Activated T-cell treated with anti-CD3 and anti-CD28 coated beads for 48 hours (primary cell): ENCODE measurements around the gene MS4A4E.
"Not testable (repeated sequence)": the region's sequence is repeated elsewhere in the genome, so short reads cannot be mapped to it uniquely, and the experiment has no call there.

Source experiments
- DNase-seq: peaks from one replicate; pipeline ENCODE4 v3.0.0-alpha.2; 2020; ENCODE audit warnings: low read depth

MS4A4E gene

GRCh38 chr11:60170566-60170965 lies 72.4 kb downstream of the MS4A4E start:
- DNase-seq: no peak

GRCh38 chr11:60169264-60169915 lies 73.5 kb downstream of the MS4A4E start:
- DNase-seq: no peak

- DNase-seq: no peak
These were observed 74.6 kb downstream of the MS4A4E start for GRCh38 chr11:60168306-60168705.

GRCh38 chr11:60165951-60166350 lies 77.0 kb downstream of the MS4A4E start:
- DNase-seq: no peak

- DNase-seq: no peak
These were observed 77.4 kb downstream of the MS4A4E start for GRCh38 chr11:60165538-60165937.

GRCh38 chr11:60164550-60165075 lies 78.3 kb downstream of the MS4A4E start:
- DNase-seq: no peak

GRCh38 chr11:60161766-60162165 lies 81.2 kb downstream of the MS4A4E start:
- no peak for DNase-seq

- DNase-seq: no peak
These were observed 81.8 kb downstream of the MS4A4E start for GRCh38 chr11:60161107-60161506.

GRCh38 chr11:60159868-60160267 lies 83.1 kb downstream of the MS4A4E start:
- DNase-seq: no peak

- DNase-seq: no peak
These were observed 83.7 kb downstream of the MS4A4E start for GRCh38 chr11:60159284-60159683.

- DNase-seq: no peak
These were observed 84.3 kb downstream of the MS4A4E start for GRCh38 chr11:60158636-60159035.

GRCh38 chr11:60155931-60156330 lies 87.0 kb downstream of the MS4A4E start:
- no peak for DNase-seq

- DNase-seq: not testable (repeated sequence)
These were observed 90.2 kb downstream of the MS4A4E start for GRCh38 chr11:60152727-60153126.

- no peak for DNase-seq
These were observed 92.7 kb downstream of the MS4A4E start for GRCh38 chr11:60150279-60150678.
